HG03575 (cell line): Measurements from ENCODE around the gene TMEM132D.

Source experiments
- ATAC-seq: cut with Tn5 transposase; IDR thresholded peaks from one replicate; pipeline ENCODE4 v1.9.1; 2021; ENCODE audit not compliant: unreplicated experiment, insufficient number of reproducible peaks, low FRiP score; ENCODE audit errors: extremely low read depth

Gene TMEM132D

DNA sequence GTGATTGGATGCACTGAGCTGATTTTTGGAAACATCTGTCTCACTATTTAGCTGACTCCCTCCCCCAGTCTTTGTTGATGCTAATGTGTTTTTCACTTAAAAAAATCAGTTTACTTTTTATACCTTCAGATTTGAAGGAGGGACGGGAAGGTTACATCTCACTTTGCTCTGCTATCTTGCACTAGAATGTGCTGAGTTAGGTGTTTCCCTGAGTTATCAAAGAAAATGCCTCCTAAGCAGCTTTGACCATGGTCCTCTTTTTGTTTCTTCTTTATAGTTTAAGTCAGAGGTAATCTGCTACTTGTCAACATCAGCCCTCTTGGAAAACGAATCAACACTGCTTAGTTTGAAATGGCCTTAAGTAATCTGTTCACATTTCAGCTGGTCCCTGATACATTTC is 222.0 kb downstream of the TMEM132D start:
- ATAC-seq: no peak

DNA sequence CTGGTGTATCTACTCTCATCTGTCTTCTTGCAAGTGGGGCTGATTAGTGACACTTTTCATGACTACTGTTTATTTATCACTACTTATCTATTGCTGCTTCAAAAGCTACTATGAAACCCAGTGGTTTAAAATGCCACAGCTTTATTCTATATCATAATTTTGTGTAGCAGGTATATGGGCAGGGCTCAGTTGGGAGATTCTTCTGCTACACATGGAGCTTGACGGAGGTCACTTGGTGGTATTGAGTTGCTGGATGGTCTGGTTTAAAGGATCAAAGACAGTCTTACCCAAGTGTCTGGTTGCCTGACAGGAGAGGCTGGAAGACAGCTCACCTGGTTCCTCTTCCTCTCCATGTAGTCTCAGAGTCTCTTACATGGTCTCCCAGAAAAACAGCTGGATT is 222.7 kb downstream of the TMEM132D start:
- no peak for ATAC-seq

DNA sequence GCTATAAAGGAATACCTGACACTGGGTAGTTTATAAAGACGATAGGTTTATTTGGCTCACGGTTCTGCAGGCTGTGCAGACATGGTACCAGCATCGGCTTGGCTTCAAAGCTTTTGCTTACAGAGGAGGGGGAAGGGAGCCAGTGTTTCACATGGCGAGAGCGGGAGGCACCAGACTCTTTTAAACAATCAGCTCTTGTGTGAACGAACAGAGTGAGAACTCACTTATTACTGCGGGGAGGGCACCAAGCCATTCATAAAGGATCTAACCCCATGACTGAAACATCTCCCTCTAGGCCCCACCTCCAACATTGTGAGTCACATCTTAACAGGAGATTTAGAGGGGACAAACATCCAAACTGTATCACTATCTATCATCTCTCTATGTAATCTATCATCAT is 227.4 kb downstream of the TMEM132D start:
- ATAC-seq: no peak

GRCh38 chr12:129675947-129676346 is 227.9 kb downstream of the TMEM132D start:
- ATAC-seq: no peak

DNA sequence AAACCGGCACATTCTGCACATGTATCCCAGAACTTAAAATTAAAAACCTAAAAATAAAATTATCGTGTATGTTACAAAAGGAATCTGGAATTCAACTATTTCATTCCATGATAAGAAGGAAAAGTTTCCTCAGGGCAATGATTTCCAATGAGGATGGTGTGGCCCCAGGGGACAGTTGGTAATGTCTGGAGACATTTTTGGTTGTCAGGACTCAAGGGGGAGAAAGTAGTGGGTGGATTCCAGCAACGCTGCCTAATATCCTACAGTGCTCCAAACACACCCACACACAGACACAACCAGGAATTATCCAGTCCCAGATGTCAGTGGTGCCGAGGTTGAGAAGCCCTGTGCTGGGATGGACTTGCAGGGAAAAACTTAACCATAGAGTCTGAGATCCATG is 228.3 kb downstream of the TMEM132D start:
- ATAC-seq: no peak

- no peak for ATAC-seq
These were observed 230.0 kb downstream of the TMEM132D start for GRCh38 chr12:129673806-129674205.

DNA sequence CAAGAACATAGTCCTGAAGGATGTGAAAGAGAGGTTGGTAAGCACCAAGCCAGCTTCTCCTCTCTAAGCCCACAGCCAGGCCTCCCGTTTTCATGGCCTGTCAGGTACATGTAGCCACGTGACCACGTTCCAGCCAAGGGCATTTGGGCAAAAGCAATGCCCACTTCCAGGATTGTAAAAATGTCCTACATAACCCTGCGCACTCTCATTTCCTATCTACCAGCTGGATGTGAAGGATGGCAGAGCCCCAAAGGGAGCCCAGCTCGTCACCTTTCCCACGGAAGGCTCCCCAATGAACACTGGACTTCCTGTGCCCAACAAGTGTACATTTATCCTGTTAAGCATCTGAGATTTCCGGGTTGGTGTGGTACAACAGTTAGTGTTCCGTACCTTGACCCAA is 231.7 kb downstream of the TMEM132D start:
- no peak for ATAC-seq

- no peak for ATAC-seq
These were observed 233.4 kb downstream of the TMEM132D start for GRCh38 chr12:129670256-129670920.

DNA sequence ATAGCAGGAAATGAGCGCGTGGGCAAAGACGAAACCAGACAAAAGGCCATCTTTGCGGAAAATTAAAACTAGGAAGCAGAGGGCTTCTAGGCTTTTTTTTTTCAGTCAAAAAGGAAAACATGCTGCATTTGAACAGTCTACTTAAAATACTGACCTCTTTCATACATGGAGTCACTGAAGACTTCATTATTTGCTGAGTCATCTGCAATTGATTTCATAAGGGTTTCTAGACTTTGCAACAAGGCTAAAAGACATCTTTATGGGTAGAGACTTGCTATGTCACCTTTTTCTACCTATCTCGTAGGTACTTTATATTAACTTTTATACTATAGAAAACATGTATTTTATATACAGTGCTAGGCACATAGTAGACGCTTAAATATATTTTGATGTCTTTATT is 238.4 kb downstream of the TMEM132D start:
- ATAC-seq: no peak

- ATAC-seq: no peak
These were observed 241.6 kb downstream of the TMEM132D start for GRCh38 chr12:129662234-129662633.

- no peak for ATAC-seq
These were observed 242.9 kb downstream of the TMEM132D start for GRCh38 chr12:129660946-129661345.

GRCh38 chr12:129659961-129660622 is 243.7 kb downstream of the TMEM132D start:
- ATAC-seq: no peak

DNA sequence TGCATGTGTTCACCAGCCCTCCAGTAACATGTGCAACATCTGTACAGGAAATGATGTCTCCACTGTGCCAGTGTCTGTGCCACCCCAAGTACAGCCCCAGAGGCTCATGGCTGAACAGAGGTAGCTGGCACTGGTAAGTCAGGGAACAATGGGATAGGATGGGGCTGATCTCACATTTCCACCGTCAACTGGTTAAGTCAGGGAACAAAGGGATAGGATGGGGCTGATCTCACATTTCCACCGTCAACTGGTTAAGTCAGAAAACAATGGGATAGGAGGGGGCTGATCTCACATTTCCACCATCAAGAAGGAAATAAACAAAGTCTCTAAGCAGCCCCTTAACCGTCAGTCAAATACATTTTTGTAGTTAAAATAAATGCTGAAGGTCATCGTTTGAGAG is 246.6 kb downstream of the TMEM132D start:
- no peak for ATAC-seq

DNA sequence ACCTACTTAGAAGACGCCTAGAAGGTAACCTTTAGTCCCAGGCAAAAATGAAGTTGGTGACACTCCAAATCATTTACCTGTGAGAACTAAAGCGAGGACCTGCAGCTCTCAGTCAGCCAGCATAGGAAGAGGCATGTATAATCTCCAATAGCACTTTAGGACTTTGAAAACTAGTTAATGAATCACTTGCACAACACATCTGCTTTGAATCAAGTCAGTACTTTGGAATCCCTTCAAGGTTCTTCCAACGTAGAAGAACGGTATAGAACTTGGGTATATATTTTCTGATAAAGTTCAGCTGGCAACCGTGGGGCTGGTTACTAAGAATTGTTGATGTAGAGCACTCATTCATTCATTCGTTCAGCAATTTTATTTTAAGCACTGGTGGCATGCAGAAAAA is 251.9 kb downstream of the TMEM132D start:
- ATAC-seq: no peak

GRCh38 chr12:129641926-129642325 is 261.9 kb downstream of the TMEM132D start:
- no peak for ATAC-seq

DNA sequence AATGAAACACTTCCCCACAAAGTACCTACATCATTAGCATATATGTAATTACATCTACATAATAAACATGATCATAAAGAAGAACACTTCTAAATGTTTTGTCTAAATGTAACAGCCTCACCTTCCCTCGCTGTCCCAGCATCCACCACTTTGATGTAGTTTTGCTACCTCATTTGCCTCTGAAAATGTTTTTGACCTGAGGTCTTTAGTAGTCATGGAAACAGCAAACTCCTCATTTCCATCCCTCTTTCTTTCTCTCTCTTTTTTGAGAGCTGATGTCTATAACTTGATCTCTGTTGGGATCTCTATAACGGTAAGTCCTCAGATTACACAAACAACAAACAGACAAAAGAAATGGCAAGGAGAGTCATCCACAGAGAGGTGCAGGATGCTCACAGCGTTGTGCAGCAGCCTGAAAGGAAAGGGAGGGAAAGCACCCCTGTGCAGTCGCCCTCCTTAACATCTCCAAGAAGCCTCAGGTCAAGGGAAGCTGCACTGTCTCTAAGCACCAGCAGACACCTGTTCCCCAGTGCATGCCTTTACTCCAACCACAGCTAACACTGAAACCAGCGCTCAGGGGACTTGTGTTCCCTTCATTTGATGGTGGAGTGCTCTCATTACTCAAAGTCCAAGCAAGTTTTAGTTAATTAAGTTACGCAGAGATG is 268.7 kb downstream of the TMEM132D start:
- ATAC-seq: no peak

- ATAC-seq: no peak
These were observed 272.5 kb downstream of the TMEM132D start for GRCh38 chr12:129631316-129631715.

DNA sequence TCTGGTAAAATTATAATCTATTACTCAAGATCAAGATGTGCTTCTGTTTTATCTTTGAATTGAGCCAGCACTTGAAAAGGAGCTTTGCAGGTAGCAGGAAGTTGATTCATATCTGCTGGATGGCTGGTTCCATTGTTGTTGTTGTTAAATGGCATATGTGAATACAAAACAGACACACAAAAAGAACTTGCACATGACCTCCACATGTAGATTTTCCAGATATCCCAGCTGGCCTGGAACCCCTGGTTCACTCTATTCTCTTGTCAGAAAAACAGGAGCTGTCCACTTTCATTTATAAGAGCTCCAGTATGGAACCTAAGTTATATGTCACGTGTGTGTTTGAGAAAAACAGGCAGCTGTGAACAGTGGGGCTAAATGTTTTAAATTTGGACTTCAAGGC is 273.9 kb downstream of the TMEM132D start:
- ATAC-seq: no peak

DNA sequence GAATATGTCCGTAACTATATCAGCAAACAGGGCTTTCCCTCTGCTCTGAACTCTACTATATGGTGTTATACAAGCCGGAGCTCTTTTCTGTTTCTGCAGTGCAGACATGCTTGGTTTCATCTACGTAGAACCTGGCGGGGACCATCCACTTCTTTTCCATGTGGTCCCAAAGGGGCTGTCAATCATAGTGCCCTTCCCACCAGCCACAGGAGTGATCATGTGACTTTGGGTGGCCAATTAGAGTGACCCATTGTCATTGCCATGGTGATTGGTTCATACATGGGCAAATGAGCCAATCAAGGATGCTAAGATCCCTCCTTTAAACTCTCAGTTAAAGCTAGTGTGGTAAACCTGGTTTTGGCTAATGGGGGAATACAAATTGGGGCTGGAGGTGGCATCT is 281.3 kb downstream of the TMEM132D start:
- ATAC-seq: no peak

DNA sequence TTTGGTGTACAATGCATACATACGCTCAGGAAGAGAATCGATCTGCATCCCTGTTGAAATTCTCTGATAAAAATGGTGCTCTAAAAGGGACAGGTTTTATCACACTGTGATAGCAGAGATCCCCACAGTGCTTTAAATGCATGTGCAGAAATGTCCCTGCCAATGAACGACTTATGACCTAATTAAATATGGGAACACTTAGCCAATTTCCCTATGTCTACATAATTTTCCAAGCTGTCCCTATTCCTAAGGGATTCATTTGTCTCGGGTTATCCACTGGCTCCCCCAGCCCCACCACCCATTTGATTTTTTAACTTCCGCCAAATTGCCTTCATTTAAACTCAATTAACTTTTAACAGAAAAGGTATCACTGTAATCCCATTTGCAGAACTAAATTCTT is 284.6 kb downstream of the TMEM132D start:
- ATAC-seq: no peak
